Fibroblast of mammary gland (primary cell): Measurements from ENCODE around the gene TENT4A.
"Not testable (repeated sequence)": the region's sequence is repeated elsewhere in the genome, so short reads cannot be mapped to it uniquely, and the experiment has no call there.

Source experiments
- DNase-seq: peaks from one replicate; pipeline ENCODE4 v3.0.0-alpha.2; 2010; ENCODE audit warnings: low read depth
- H3K4me3 ChIP-seq: 2 replicates; pipeline ENCODE4 v1.5.1; 2011; ENCODE audit warnings: low read depth, mild to moderate bottlenecking, low read length, moderate library complexity; ENCODE audit not compliant: control insufficient read depth
- TF ChIP-seq, protein P1 (sequence below): conservative IDR thresholded peaks from 2 replicates; pipeline ENCODE4 v1.5.1; 2011; ENCODE audit warnings: low read depth, low read length, inconsistent platforms; ENCODE audit not compliant: control insufficient read depth, insufficient read depth

Gene TENT4A

DNA sequence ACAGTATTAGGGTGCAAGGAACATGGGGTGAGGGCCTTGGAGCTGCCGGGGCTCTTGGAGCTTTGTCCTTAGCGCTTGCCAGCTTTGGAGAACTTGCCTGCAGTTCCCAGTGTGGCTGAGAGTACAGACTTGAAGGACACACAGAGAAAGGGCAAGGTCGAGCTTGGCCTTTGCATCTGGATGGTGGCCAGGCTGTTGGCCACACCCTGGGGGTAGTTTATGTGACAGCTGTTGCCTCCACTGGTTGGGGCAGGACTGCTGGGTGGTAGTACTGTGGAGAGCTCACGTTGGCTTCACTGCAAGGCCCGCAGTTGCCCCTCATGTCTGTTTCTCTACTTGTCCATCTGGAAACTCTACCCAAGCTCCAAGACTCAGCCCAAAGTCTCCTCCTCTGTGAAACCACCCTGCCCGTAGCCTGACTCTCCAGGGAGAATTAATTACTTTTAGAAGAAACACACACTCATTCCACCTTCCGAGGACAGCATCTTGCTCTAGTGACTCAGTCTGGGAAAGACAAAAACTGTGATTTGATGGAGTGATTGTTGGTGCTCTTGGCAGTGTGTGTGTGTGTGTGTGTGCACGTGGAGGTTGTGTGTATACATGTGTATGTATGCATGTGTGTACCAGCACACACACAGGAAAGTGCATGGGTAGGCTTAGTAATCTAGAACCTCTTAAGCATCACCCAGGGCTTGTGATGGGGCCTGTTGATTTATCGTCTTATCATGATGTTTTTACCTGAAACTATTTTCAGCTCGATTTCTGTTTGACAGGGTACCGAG is 57.8 kb downstream of the TENT4A start:
- TF ChIP-seq, protein P1, sequence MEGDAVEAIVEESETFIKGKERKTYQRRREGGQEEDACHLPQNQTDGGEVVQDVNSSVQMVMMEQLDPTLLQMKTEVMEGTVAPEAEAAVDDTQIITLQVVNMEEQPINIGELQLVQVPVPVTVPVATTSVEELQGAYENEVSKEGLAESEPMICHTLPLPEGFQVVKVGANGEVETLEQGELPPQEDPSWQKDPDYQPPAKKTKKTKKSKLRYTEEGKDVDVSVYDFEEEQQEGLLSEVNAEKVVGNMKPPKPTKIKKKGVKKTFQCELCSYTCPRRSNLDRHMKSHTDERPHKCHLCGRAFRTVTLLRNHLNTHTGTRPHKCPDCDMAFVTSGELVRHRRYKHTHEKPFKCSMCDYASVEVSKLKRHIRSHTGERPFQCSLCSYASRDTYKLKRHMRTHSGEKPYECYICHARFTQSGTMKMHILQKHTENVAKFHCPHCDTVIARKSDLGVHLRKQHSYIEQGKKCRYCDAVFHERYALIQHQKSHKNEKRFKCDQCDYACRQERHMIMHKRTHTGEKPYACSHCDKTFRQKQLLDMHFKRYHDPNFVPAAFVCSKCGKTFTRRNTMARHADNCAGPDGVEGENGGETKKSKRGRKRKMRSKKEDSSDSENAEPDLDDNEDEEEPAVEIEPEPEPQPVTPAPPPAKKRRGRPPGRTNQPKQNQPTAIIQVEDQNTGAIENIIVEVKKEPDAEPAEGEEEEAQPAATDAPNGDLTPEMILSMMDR: no peak
- no peak for DNase-seq
- no peak overlapping the region for H3K4me3 ChIP-seq

DNA sequence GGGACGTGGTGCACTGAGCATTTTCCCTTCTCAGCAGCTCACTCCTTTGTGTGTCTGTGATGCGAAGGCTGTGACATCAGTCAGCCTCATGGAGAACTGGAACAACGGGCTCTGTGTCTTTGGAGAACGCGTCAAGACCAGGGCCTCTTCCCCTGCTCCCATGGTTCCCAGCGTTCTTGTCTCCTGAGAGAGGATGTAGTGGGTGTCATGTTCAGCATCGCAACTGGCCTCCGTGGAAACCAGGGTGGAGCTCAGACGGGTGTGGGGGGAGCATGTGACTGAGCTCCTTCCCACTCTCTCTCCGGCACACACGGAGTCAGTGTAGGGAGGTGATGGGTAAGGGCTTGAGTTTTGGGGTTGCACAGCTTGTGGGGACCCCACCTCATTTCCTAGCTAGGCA is 59.7 kb downstream of the TENT4A start:
- no peak overlapping the region for H3K4me3 ChIP-seq
- peak; percentile 17 for DNase-seq
- TF ChIP-seq, protein P1: no peak

DNA sequence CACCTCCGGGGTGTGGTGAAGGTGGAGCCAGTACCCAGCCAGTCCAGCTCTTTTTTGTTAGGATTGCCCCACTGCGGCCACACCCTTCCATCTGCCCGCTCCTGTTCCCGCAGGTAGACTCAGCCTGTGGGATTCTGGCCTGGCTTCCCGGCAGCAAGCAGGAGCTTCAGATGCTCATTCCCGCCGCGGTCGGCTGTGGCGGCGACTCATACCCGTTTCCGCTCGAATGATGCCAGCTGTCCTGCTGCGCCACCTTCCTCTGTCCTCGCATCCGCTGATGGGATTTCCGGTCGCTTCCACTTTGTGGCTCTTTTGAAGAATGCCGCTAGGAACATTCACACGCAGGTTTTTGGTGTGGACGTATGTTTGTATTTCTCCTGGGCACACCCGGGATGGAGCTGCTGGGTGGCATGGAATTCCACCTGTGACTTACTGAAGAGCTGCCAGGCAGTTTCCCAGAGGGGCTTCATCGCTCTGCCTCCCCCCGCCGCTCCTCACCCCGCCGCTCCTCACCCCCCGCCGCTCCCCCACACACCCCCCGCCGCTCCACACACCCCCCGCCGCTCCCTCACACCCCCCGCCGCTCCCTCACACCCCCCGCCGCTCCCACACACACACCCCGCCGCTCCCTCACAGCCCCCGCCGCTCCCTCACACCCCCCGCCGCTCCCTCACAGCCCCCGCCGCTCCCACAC is 60.3 kb downstream of the TENT4A start:
- no peak for DNase-seq
- TF ChIP-seq, protein P1: no peak
- no peak overlapping the region for H3K4me3 ChIP-seq

DNA sequence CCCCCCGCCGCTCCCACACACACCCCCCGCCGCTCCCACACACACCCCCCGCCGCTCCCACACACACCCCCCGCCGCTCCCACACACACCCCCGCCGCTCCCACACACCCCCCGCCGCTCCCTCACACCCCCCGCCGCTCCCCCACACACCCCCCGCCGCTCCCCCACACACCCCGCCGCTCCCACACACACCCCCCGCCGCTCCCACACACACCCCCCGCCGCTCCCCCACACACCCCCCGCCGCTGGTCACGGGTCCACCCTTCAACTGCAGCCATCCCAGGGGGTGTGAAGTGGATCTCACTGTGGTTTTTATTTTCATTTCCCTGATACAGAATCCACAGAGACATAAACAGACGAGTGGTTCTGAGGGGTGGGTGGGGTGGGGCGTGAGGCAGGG is 61.0 kb downstream of the TENT4A start:
- H3K4me3 ChIP-seq: not testable (repeated sequence)

DNA sequence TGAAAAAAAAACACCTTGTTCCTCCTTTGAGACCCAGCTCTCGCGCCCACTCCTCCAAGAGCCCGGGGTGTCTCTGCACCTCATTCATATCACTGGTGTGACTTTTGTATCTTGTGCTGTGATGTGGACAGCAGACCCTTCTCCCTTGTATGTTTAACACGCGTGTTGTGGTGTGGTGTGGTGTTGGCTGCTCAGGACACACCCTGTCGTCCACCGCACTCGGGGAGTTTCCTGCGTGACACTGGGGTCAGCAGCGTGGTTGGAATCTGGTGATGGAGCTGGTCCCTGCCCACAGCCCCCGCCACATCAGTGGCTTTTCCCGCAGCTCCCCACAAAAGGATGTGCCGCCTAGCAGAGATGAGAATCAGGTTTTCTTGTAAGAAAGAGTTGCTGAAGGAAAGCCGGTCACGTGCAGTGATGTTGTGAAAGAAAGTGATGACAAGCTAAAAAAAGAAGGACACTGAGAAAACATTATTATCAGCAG is 61.5 kb downstream of the TENT4A start:
- TF ChIP-seq, protein P1: no peak
- DNase-seq: no peak
- no peak overlapping the region for H3K4me3 ChIP-seq

More for the DNA sequence above, 61.0 kb downstream of the TENT4A start:
- DNase-seq: not testable (repeated sequence)

DNA sequence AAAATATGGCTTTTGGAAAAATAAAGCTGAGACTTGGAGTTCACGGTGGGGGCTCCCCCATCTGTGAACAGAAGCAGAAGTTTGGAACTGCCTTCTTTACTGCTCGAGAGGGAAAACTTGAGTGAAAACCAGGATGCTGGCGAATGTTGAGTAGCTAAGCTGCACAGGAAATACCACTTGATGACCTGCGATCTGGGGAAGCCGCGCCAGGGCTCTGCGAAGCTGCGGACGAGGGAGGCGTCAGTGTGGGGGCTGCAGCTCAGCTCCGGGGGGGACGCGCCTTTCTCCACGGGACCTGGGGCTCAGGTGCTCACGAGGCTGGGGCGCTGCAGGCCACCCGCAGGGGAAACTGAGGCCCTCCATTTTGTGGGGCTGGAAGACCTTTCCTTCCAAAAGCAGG is 62.3 kb downstream of the TENT4A start:
- no peak overlapping the region for H3K4me3 ChIP-seq
- TF ChIP-seq, protein P1: no peak
- no peak for DNase-seq

DNA sequence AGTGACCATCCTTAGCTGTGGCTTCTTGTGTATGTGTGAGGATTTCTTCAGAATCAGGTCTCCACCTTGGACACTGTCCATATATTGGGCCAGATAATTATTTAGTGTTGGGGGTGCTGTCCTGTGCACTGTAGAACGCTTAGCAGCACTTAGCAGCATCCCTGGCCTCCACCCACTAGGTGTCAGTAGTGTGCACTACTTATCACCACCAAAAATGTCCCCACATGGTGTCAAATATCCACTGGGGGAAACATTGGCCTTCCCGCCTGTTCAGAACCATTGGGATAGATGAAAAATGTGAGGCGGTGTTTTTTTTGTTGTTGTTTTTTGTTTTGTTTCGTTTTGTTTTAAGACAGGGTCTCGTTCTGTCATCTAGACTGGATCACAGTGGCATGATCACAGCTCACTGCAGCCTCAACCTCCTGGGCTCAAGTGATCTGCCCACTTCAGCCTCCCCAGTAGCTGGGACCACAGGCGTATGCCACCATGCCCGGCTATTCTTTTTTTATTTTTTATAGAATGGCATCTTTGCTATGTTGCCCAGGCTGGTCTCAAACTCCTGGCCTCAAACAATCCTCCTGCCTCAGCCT is 67.7 kb downstream of the TENT4A start:
- TF ChIP-seq, protein P1: peak; percentile 49
- peak; percentile 8 for DNase-seq
- H3K4me3 ChIP-seq: no peak overlapping the region
